ENCODE data around the gene DNAJC5G. TPM values are rescaled to one million over a fixed set of nuclear protein-coding genes. Genes with fewer than 3 reads are reported as not detected.

DNAJC5G gene
- total RNA-seq, 1 experiment from 2014 or later: 2.4 TPM

GRCh38 chr2:27255660-27256059 lies 19.6 kb upstream of the DNAJC5G start:
- TF ChIP-seq EZH2 (IDR thresholded peaks at IDR 0.05; ENCODE audit: borderline replicate concordance, low read depth, low read length, poor library complexity, severe bottlenecking) (no peak), CTCF (conservative IDR thresholded peaks at IDR 0.05; ENCODE audit: low read depth, low read length) (no peak)
- no peak for DNase-seq (ENCODE audit: low spot score)
- intact Hi-C loops (cut with micrococcal nuclease; ENCODE audit: unreplicated experiment): no loop called here
- no peak overlapping the region for H3K4me3 ChIP-seq (ENCODE audit: low read depth, low read length, poor library complexity, severe bottlenecking)
- no TSS peak for BruUV-seq (replicated peaks)
- no peaks in the 10 kb centered on the region for H3K9me3 ChIP-seq (ENCODE audit: low read depth, low read length, poor library complexity, severe bottlenecking)
- H3K36me3 ChIP-seq (ENCODE audit: insufficient read depth, low read length, poor library complexity, severe bottlenecking): peaks cover 18% of the 10 kb centered on the region
- POLR2A ChIA-PET (ENCODE audit: low non-redundant PET): no interaction called here
- no peaks in the 10 kb centered on the region for H3K4me1 ChIP-seq (ENCODE audit: insufficient read depth, low read length, poor library complexity, severe bottlenecking)
- CTCF ChIA-PET: no interaction called here
- no peaks in the 10 kb centered on the region for H3K27me3 ChIP-seq (replicated peaks; ENCODE audit: insufficient read depth, low read depth, low read length, poor library complexity)
- no peak overlapping the region for H3K27ac ChIP-seq (ENCODE audit: low read depth, low read length, poor library complexity, severe bottlenecking)

GRCh38 chr2:27256855-27257454 lies 18.3 kb upstream of the DNAJC5G start:
- Histone ChIP-seq H3K4me3 (ENCODE audit: low read depth, low read length, poor library complexity, severe bottlenecking) (no peak overlapping the region), H3K9me3 (ENCODE audit: low read depth, low read length, poor library complexity, severe bottlenecking) (no peaks in the 10 kb centered on the region), H3K27me3 (replicated peaks; ENCODE audit: insufficient read depth, low read depth, low read length, poor library complexity) (no peaks in the 10 kb centered on the region), H3K27ac (ENCODE audit: low read depth, low read length, poor library complexity, severe bottlenecking) (no peak overlapping the region), H3K4me1 (ENCODE audit: insufficient read depth, low read length, poor library complexity, severe bottlenecking) (no peaks in the 10 kb centered on the region), H3K36me3 (ENCODE audit: insufficient read depth, low read length, poor library complexity, severe bottlenecking) (peaks cover 18% of the 10 kb centered on the region)
- intact Hi-C loops (cut with micrococcal nuclease; ENCODE audit: unreplicated experiment): no loop called here
- ChIA-PET POLR2A (ENCODE audit: low non-redundant PET) (no interaction called here), CTCF (no interaction called here)
- BruUV-seq (replicated peaks): no TSS peak
- no peak for TF ChIP-seq EZH2 (IDR thresholded peaks at IDR 0.05; ENCODE audit: borderline replicate concordance, low read depth, low read length, poor library complexity, severe bottlenecking)
- no peak for TF ChIP-seq CTCF (conservative IDR thresholded peaks at IDR 0.05; ENCODE audit: low read depth, low read length)
- DNase-seq (ENCODE audit: low spot score): no peak

GRCh38 chr2:27258051-27258450 lies 17.2 kb upstream of the DNAJC5G start:
- no peak for DNase-seq (ENCODE audit: low spot score)
- Histone ChIP-seq H3K4me3 (ENCODE audit: low read depth, low read length, poor library complexity, severe bottlenecking) (no peak overlapping the region), H3K27ac (ENCODE audit: low read depth, low read length, poor library complexity, severe bottlenecking) (no peak overlapping the region), H3K27me3 (replicated peaks; ENCODE audit: insufficient read depth, low read depth, low read length, poor library complexity) (no peaks in the 10 kb centered on the region), H3K4me1 (ENCODE audit: insufficient read depth, low read length, poor library complexity, severe bottlenecking) (no peaks in the 10 kb centered on the region), H3K9me3 (ENCODE audit: low read depth, low read length, poor library complexity, severe bottlenecking) (no peaks in the 10 kb centered on the region), H3K36me3 (ENCODE audit: insufficient read depth, low read length, poor library complexity, severe bottlenecking) (peaks cover 18% of the 10 kb centered on the region)
- ChIA-PET CTCF (no interaction called here), POLR2A (ENCODE audit: low non-redundant PET) (no interaction called here)
- BruUV-seq (replicated peaks): no TSS peak
- TF ChIP-seq CTCF (conservative IDR thresholded peaks at IDR 0.05; ENCODE audit: low read depth, low read length) (no peak), EZH2 (IDR thresholded peaks at IDR 0.05; ENCODE audit: borderline replicate concordance, low read depth, low read length, poor library complexity, severe bottlenecking) (no peak)
- intact Hi-C loops (cut with micrococcal nuclease; ENCODE audit: unreplicated experiment): no loop called here

Measured in A673 (cell line).